ENCODE results near the gene TJP2. TPM values are rescaled to one million over a fixed set of nuclear protein-coding genes. Genes with fewer than 3 reads are reported as not detected.

Gene TJP2
- total and polyA plus RNA-seq, 2 of the 4 experiments (the other 2 are of a cell fraction) = 38.3 to 49.3 TPM

DNA sequence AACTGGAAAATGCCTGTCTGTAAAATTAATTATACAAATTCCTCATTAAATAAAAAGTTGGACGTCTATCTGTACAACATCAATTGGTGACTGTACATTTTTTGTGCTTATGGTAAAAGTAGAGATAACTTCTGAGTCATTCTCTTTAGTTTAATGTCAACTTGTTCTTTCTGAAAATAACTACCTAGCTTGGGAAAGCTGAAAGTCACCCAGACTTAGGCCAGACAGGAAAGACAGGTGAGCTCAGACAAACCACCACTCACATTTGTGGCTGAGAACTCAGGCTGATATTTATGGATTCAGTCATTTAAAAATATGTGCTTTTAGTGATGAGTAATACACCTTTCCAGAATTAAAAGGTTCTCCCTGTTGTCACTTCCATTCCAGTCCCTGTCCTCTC is 119.1 kb downstream of the TJP2 start:
- Histone ChIP-seq H3K4ac (ENCODE audit: low read depth, low read length) (no peak overlapping the region), H3K27me3 (ENCODE audit: control insufficient read depth, insufficient read depth, low read length) (peaks cover 9% of the 10 kb centered on the region), H3K9ac (ENCODE audit: low read depth, low read length) (no peak overlapping the region), H3K4me2 (ENCODE audit: low read depth, low read length) (no peak overlapping the region), H4K91ac (ENCODE audit: insufficient read depth, low read depth, low read length) (no peak overlapping the region), H4K8ac (ENCODE audit: low read depth in 2 of 2, low read length in 2 of 2) (no peak overlapping the region), H3K79me1 (ENCODE audit: low read depth in 1 of 2, low read length in 2 of 2) (no peaks in the 10 kb centered on the region), H4K20me1 (ENCODE audit: insufficient read depth, low read length) (no peaks in the 10 kb centered on the region), H3K14ac (replicated peaks; ENCODE audit: low read depth, low read length) (no peak overlapping the region), H3K4me3 (ENCODE audit: insufficient read depth, low read depth, low read length) (no peak overlapping the region), H3K36me3 (ENCODE audit: control insufficient read depth, insufficient read depth, low read length) (no peaks in the 10 kb centered on the region), H2BK20ac (ENCODE audit: low read depth, low read length) (no peak overlapping the region), H3K23ac (ENCODE audit: low read depth, low read length) (no peak overlapping the region), H3K9me1 (ENCODE audit: insufficient read depth, low read length) (no peaks in the 10 kb centered on the region), H2BK15ac (ENCODE audit: low read depth, low read length) (no peak overlapping the region), H3K27ac (ENCODE audit: insufficient read depth, low read length) (no peak overlapping the region), H2BK5ac (ENCODE audit: low read depth, low read length, poor library complexity, severe bottlenecking) (no peak overlapping the region), H2AFZ (replicated peaks; ENCODE audit: low read length, poor library complexity) (no peak overlapping the region), H2BK120ac (ENCODE audit: low read depth, low read length) (no peak overlapping the region), H3K18ac (ENCODE audit: low read depth, low read length) (no peak overlapping the region), H3K9me3 (ENCODE audit: control insufficient read depth, insufficient read depth, low read length) (no peaks in the 10 kb centered on the region), H4K5ac (ENCODE audit: low read depth, low read length) (no peak overlapping the region), H2AK9ac (replicated peaks; ENCODE audit: low read depth, low read length, poor library complexity) (no peak overlapping the region), H2AK5ac (ENCODE audit: low read depth, low read length) (no peak overlapping the region), H3K4me1 (ENCODE audit: control insufficient read depth, insufficient read depth, low read length) (no peaks in the 10 kb centered on the region), H3K56ac (ENCODE audit: extremely low read depth, insufficient read depth, low read length) (no peak overlapping the region)
- dilution Hi-C loops (cut with HindIII; ENCODE audit: low sequenced_read_pairs, unreplicated experiment) = no loop called here
- no peak for TF ChIP-seq POLR2A (IDR thresholded peaks at IDR 0.05; ENCODE audit: low read depth, low read length)
- POLR2A ChIA-PET (ENCODE audit: unreplicated experiment) = no interaction called here
- no CpG with 5 or more reads among the region's 1 CpG for WGBS, 2 experiments (ENCODE audit: extremely low coverage in 2 of 2, insufficient read length in 1 of 2)
- no TSS peak for BruUV-seq (replicated peaks)
- in situ Hi-C loops (cut with MboI; ENCODE audit: low sequenced_read_pairs) = no loop called here
- ATAC-seq (ENCODE audit: low read depth) (no peak), DNase-seq (no peak)
- intact Hi-C loops (cut with micrococcal nuclease) = no loop called here
- CTCF ChIA-PET = no interaction called here
